ENCODE results near the gene PTPRR.

PTPRR gene

GRCh38 chr12:70842942-70843341 is 77.6 kb downstream of the PTPRR start:
- no peaks in the 10 kb centered on the region for H3K4me1 ChIP-seq (ENCODE audit: control insufficient read depth, insufficient read depth, low read length)
- WGBS (ENCODE audit: insufficient coverage, insufficient read length), result no CpG with 5 or more reads among the region's 1 CpG
- no peaks in the 10 kb centered on the region for H3K36me3 ChIP-seq (ENCODE audit: control insufficient read depth, insufficient read depth, low read length)
- H3K4me3 ChIP-seq (ENCODE audit: low read length), result no peak overlapping the region
- H3K9me3 ChIP-seq (ENCODE audit: control insufficient read depth, insufficient read depth, low read length), result no peaks in the 10 kb centered on the region
- no peak for DNase-seq (ENCODE audit: low read depth, low spot score)
- no peaks in the 10 kb centered on the region for H3K27me3 ChIP-seq (ENCODE audit: control insufficient read depth, insufficient read depth, low read length)
- no peak overlapping the region for H3K27ac ChIP-seq (ENCODE audit: low read length)

- Histone ChIP-seq H3K36me3 (ENCODE audit: control insufficient read depth, insufficient read depth, low read length) (no peaks in the 10 kb centered on the region), H3K27ac (ENCODE audit: low read length) (no peak overlapping the region), H3K4me3 (ENCODE audit: low read length) (no peak overlapping the region), H3K27me3 (ENCODE audit: control insufficient read depth, insufficient read depth, low read length) (no peaks in the 10 kb centered on the region), H3K4me1 (ENCODE audit: control insufficient read depth, insufficient read depth, low read length) (0 out of 2 replicates have a peak, but pooled peaks cover 1% of the 10 kb centered on the region), H3K9me3 (ENCODE audit: control insufficient read depth, insufficient read depth, low read length) (no peaks in the 10 kb centered on the region)
- WGBS (ENCODE audit: insufficient coverage, insufficient read length), result no CpG with 5 or more reads among the region's 1 CpG
- DNase-seq (ENCODE audit: low read depth, low spot score), result no peak
Observed at GRCh38 chr12:70842136-70842535, 78.4 kb downstream of the PTPRR start.

GRCh38 chr12:70840656-70841350 is 79.7 kb downstream of the PTPRR start:
- Histone ChIP-seq H3K4me1 (ENCODE audit: control insufficient read depth, insufficient read depth, low read length) (0 out of 2 replicates have a peak, but pooled peaks cover 1% of the 10 kb centered on the region), H3K27me3 (ENCODE audit: control insufficient read depth, insufficient read depth, low read length) (no peaks in the 10 kb centered on the region), H3K36me3 (ENCODE audit: control insufficient read depth, insufficient read depth, low read length) (no peaks in the 10 kb centered on the region), H3K9me3 (ENCODE audit: control insufficient read depth, insufficient read depth, low read length) (no peaks in the 10 kb centered on the region), H3K4me3 (ENCODE audit: low read length) (no peak overlapping the region), H3K27ac (ENCODE audit: low read length) (no peak overlapping the region)
- no peak for DNase-seq (ENCODE audit: low read depth, low spot score)
- WGBS (ENCODE audit: insufficient coverage, insufficient read length), result no CpG with 5 or more reads among the region's 4 CpGs

- H3K36me3 ChIP-seq (ENCODE audit: control insufficient read depth, insufficient read depth, low read length), result no peaks in the 10 kb centered on the region
- H3K27me3 ChIP-seq (ENCODE audit: control insufficient read depth, insufficient read depth, low read length), result no peaks in the 10 kb centered on the region
- WGBS (ENCODE audit: insufficient coverage, insufficient read length), result no CpG with 5 or more reads among the region's 3 CpGs
- H3K9me3 ChIP-seq (ENCODE audit: control insufficient read depth, insufficient read depth, low read length), result no peaks in the 10 kb centered on the region
- no peak for DNase-seq (ENCODE audit: low read depth, low spot score)
- no peak overlapping the region for H3K27ac ChIP-seq (ENCODE audit: low read length)
- no peak overlapping the region for H3K4me3 ChIP-seq (ENCODE audit: low read length)
- H3K4me1 ChIP-seq (ENCODE audit: control insufficient read depth, insufficient read depth, low read length), result 0 out of 2 replicates have a peak, but pooled peaks cover 1% of the 10 kb centered on the region
Observed at GRCh38 chr12:70839544-70839943, 81.0 kb downstream of the PTPRR start.

- no CpG with 5 or more reads among the region's 2 CpGs for WGBS (ENCODE audit: insufficient coverage, insufficient read length)
- Histone ChIP-seq H3K9me3 (ENCODE audit: control insufficient read depth, insufficient read depth, low read length) (no peaks in the 10 kb centered on the region), H3K27ac (ENCODE audit: low read length) (no peak overlapping the region), H3K4me1 (ENCODE audit: control insufficient read depth, insufficient read depth, low read length) (0 out of 2 replicates have a peak, but pooled peaks cover 1% of the 10 kb centered on the region), H3K36me3 (ENCODE audit: control insufficient read depth, insufficient read depth, low read length) (no peaks in the 10 kb centered on the region), H3K4me3 (ENCODE audit: low read length) (no peak overlapping the region), H3K27me3 (ENCODE audit: control insufficient read depth, insufficient read depth, low read length) (no peaks in the 10 kb centered on the region)
- no peak for DNase-seq (ENCODE audit: low read depth, low spot score)
Observed at GRCh38 chr12:70838127-70838526, 82.4 kb downstream of the PTPRR start.

GRCh38 chr12:70837026-70837425 is 83.5 kb downstream of the PTPRR start:
- Histone ChIP-seq H3K4me3 (ENCODE audit: low read length) (no peak overlapping the region), H3K9me3 (ENCODE audit: control insufficient read depth, insufficient read depth, low read length) (no peaks in the 10 kb centered on the region), H3K27me3 (ENCODE audit: control insufficient read depth, insufficient read depth, low read length) (no peaks in the 10 kb centered on the region), H3K27ac (ENCODE audit: low read length) (no peak overlapping the region), H3K4me1 (ENCODE audit: control insufficient read depth, insufficient read depth, low read length) (0 out of 2 replicates have a peak, but pooled peaks cover 1% of the 10 kb centered on the region), H3K36me3 (ENCODE audit: control insufficient read depth, insufficient read depth, low read length) (no peaks in the 10 kb centered on the region)
- no peak for DNase-seq (ENCODE audit: low read depth, low spot score)

GRCh38 chr12:70835948-70836347 is 84.6 kb downstream of the PTPRR start:
- Histone ChIP-seq H3K4me3 (ENCODE audit: low read length) (no peak overlapping the region), H3K27ac (ENCODE audit: low read length) (no peak overlapping the region), H3K27me3 (ENCODE audit: control insufficient read depth, insufficient read depth, low read length) (no peaks in the 10 kb centered on the region), H3K4me1 (ENCODE audit: control insufficient read depth, insufficient read depth, low read length) (0 out of 2 replicates have a peak, but pooled peaks cover 1% of the 10 kb centered on the region), H3K9me3 (ENCODE audit: control insufficient read depth, insufficient read depth, low read length) (no peaks in the 10 kb centered on the region), H3K36me3 (ENCODE audit: control insufficient read depth, insufficient read depth, low read length) (no peaks in the 10 kb centered on the region)
- WGBS (ENCODE audit: insufficient coverage, insufficient read length), result no CpG with 5 or more reads among the region's 2 CpGs
- DNase-seq (ENCODE audit: low read depth, low spot score), result no peak

GRCh38 chr12:70831543-70831942 is 89.0 kb downstream of the PTPRR start:
- no peak overlapping the region for H3K4me3 ChIP-seq (ENCODE audit: low read length)
- H3K27ac ChIP-seq (ENCODE audit: low read length), result no peak overlapping the region
- no peaks in the 10 kb centered on the region for H3K4me1 ChIP-seq (ENCODE audit: control insufficient read depth, insufficient read depth, low read length)
- H3K36me3 ChIP-seq (ENCODE audit: control insufficient read depth, insufficient read depth, low read length), result no peaks in the 10 kb centered on the region
- DNase-seq (ENCODE audit: low read depth, low spot score), result no peak
- H3K9me3 ChIP-seq (ENCODE audit: control insufficient read depth, insufficient read depth, low read length), result no peaks in the 10 kb centered on the region
- no peaks in the 10 kb centered on the region for H3K27me3 ChIP-seq (ENCODE audit: control insufficient read depth, insufficient read depth, low read length)
- WGBS (ENCODE audit: insufficient coverage, insufficient read length), result no CpG with 5 or more reads among the region's 2 CpGs

GRCh38 chr12:70830221-70831061 is 90.1 kb downstream of the PTPRR start:
- Histone ChIP-seq H3K36me3 (ENCODE audit: control insufficient read depth, insufficient read depth, low read length) (no peaks in the 10 kb centered on the region), H3K9me3 (ENCODE audit: control insufficient read depth, insufficient read depth, low read length) (no peaks in the 10 kb centered on the region), H3K27me3 (ENCODE audit: control insufficient read depth, insufficient read depth, low read length) (no peaks in the 10 kb centered on the region), H3K4me1 (ENCODE audit: control insufficient read depth, insufficient read depth, low read length) (no peaks in the 10 kb centered on the region), H3K4me3 (ENCODE audit: low read length) (no peak overlapping the region), H3K27ac (ENCODE audit: low read length) (no peak overlapping the region)
- DNase-seq (ENCODE audit: low read depth, low spot score), result no peak
- WGBS (ENCODE audit: insufficient coverage, insufficient read length), result no CpG with 5 or more reads among the region's 4 CpGs

- H3K36me3 ChIP-seq (ENCODE audit: control insufficient read depth, insufficient read depth, low read length), result no peaks in the 10 kb centered on the region
- no peaks in the 10 kb centered on the region for H3K4me1 ChIP-seq (ENCODE audit: control insufficient read depth, insufficient read depth, low read length)
- no peak for DNase-seq (ENCODE audit: low read depth, low spot score)
- H3K9me3 ChIP-seq (ENCODE audit: control insufficient read depth, insufficient read depth, low read length), result no peaks in the 10 kb centered on the region
- no peak overlapping the region for H3K4me3 ChIP-seq (ENCODE audit: low read length)
- H3K27ac ChIP-seq (ENCODE audit: low read length), result no peak overlapping the region
- no peaks in the 10 kb centered on the region for H3K27me3 ChIP-seq (ENCODE audit: control insufficient read depth, insufficient read depth, low read length)
- no CpG with 5 or more reads among the region's 1 CpG for WGBS (ENCODE audit: insufficient coverage, insufficient read length)
Observed at GRCh38 chr12:70829070-70829469, 91.5 kb downstream of the PTPRR start.

Data from iPS DF 6.9 (cell line).